GM18951 (cell line): ENCODE results near the gene ARFGAP1.

ENCODE experiments used
- POLR2A ChIP-seq: IDR thresholded peaks from 4 replicates; pipeline ENCODE4 v1.6.1; 2011; ENCODE audit warnings: mild to moderate bottlenecking; ENCODE audit not compliant: insufficient read length, insufficient read depth; ENCODE audit errors: extremely low read depth
- in situ Hi-C: fragments of 300-500 bp; cut with MboI; formaldehyde crosslinking; loops from one replicate; pipeline ENCODE4 v1.12.0; 2022; ENCODE audit warnings: low sequenced_read_pairs, mixed read lengths, inconsistent platforms; ENCODE audit not compliant: unreplicated experiment

Gene ARFGAP1

DNA sequence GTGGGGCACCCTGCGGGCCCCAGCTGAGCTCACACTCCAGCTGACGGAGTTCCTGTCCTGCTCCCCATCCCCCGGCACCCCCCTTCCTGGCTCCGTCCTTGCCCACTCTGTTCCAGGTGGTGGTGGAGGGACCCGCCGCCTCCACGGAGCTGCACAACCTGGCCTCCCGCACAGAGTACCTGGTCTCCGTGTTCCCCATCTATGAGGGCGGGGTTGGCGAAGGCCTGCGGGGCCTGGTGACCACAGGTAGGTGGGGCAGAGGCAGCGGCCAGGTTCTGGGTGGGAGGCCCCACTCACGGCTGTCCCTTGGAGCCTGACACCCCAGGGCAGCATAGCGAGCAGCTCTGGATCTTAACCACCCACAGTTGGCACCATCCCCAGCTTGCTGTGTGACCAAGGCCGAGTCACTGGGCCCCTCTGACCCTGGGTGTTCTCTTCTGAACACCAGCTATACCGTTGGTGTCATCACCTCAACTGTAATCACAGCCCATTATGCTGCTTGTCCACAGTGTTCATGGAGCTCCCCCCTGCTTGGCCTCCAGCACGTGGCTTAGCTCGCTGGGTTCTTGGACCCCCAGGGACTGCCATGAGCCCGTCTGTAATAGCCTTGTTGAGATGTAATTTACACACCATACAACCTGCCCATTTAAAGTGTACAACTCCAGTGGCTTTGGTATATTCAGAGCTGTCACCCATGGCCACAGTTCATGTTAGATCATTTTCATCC lies 37.8 kb downstream of the ARFGAP1 start:
- in situ Hi-C loops, result no loop called here
- TF ChIP-seq POLR2A, result no peak

DNA sequence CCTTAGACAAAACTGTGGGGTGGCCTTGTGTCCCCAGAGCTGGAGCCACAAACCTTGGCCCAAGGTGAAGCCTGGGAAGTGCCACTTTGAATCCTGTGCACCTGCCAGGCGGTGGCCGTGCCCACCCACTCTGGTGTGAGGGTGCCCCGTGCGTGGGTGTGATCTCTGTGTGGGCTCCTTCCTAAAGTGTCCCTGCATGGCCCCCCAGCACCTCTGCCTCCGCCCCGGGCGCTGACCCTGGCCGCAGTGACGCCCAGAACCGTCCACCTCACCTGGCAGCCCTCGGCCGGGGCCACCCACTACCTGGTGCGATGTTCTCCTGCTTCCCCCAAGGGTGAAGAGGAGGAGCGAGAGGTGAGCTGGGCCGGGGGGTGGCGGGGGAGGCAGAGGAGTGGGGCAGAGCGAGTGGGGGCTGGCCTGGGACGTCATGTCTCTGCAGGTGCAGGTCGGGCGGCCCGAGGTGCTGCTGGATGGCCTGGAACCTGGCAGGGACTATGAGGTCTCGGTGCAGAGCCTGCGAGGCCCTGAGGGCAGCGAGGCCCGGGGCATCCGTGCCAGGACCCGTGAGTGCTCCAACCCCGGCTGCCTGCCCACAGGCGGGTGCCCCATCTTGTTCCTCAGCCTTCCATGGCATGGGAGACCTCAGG lies 38.7 kb downstream of the ARFGAP1 start:
- in situ Hi-C loops, result no loop called here
- no peak for TF ChIP-seq POLR2A

- in situ Hi-C loops, result no loop called here
- no peak for TF ChIP-seq POLR2A
These were observed 39.2 kb downstream of the ARFGAP1 start for GRCh38 chr20:63311833-63312243.

DNA sequence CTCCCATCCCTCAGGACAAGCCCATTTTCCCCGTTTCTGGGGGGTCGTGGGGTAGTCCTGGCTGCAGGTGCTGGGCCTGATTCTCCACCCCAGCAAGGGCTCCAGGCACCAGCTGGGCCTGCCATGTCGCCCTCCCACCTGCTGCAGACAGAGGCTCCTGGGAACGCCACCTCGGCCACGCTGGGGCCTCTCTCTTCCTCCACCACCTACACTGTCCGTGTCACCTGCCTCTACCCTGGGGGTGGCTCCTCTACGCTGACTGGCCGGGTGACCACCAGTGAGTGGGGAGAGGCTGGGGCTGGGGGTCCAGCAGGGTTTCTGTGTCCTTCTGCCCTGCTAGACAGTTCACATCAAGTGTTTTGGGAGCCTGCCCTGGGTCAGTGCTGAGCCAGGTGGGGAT lies 39.7 kb downstream of the ARFGAP1 start:
- TF ChIP-seq POLR2A, result no peak
- in situ Hi-C loops, result no loop called here

- TF ChIP-seq POLR2A, result no peak
- in situ Hi-C loops, result no loop called here
These were observed 40.2 kb downstream of the ARFGAP1 start for GRCh38 chr20:63312690-63313348.

DNA sequence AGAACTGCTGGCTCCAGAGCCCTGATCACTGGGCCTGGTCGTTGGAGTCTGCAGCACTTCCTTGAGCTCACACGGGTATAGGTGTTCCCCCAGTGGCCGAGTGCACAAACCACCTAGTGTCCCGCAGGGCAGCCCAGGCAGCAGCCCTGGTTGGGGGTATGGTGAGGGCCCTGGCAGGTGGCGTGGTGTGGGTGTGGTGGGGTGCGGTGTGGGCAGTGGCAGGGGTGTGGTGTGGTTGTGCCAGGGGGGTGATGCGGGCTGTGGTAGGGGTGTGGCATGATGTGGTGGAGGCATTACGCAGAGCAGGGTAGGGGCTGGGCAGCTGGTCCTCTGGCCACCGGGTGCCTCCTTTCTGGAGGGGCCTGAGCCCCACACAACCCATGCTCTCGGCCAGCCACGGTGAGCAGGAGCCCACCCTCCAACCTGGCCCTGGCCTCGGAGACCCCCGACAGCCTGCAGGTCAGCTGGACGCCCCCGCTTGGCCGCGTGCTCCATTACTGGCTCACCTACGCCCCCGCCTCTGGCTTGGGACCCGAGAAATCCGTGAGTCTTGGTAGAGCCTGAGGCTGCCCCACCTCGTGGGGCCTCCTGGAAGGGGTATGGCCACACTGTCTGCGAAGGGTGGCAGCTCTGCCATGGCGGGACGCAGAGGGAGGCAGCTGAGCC lies 40.9 kb downstream of the ARFGAP1 start:
- TF ChIP-seq POLR2A, result no peak
- in situ Hi-C loops, result no loop called here

DNA sequence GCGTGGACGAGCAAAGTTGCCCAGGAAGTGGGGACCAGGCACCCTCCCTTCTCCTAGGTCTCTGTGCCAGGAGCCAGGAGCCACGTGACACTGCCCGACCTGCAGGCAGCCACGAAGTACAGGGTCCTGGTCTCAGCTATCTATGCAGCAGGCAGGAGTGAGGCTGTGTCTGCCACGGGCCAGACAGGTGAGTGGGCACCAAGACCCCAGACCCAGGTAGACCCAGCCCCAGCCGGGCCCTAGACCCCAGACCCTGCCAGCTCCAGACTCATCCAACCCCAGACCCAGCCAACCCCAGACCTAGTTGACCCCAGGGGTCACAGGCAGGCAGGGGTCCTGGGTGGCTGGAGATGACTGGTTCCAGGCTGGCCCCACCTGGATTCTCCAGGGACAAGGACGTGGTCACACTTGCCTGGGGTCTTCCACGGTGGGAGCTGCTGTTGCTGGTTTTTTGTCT lies 41.4 kb downstream of the ARFGAP1 start:
- in situ Hi-C loops, result no loop called here
- TF ChIP-seq POLR2A, result no peak

DNA sequence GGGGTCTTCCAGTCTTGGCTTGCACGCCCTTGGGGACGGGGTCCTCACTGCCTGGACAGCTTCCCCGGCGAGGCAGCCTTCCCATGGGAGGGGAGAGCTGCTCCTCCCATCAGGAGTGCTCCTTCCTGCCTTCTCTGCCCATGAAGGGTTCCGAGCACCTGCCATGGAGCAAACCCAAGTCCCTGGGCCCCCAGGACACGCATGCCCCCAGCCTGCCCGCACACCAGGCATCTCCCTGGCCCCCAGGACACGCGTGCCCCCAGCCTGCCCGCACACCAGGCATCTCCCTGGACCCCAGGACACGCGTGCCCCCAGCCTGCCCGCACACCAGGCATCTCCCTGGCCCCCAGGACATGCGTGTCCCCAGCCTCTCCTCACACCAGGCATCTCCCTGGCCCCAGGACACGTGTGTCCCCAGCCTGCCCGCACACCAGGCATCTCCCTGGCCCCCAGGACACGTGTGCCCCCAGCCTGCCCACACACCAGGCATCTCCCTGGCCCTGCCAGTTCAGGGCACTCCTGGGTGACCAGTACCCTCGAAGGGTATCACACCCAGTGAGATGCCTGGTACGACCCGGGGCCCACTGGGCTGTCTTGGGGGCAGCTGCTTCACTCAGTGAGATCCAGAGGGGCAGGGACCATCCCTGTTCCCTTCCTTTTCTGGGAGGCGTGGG lies 42.1 kb downstream of the ARFGAP1 start:
- no peak for TF ChIP-seq POLR2A
- in situ Hi-C loops, result no loop called here

DNA sequence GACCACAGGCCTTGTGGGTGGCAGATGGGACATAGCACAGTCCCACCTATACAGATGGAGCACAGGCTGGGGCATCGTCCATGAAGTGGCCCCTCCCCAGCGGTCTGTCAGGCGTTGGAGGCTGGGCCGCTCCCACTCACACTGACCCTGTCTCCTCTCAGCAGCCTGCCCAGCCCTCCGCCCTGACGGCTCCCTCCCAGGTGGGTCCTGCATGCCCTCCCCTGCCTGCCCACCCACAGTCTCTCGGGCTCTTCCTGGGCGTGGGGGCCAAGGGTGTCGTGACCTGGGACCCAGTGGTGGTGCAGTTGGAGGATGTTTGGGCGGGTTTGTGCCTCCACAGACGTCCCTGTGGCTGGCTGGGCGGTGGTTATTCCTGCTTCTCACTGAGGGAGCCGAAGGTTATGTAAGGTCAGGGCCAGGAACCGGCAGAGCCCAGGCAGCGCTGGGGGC lies 42.7 kb downstream of the ARFGAP1 start:
- in situ Hi-C loops, result no loop called here
- TF ChIP-seq POLR2A, result no peak

GRCh38 chr20:63315731-63316491 lies 43.3 kb downstream of the ARFGAP1 start:
- in situ Hi-C loops, result no loop called here
- TF ChIP-seq POLR2A, result no peak

GRCh38 chr20:63316502-63316921 lies 43.9 kb downstream of the ARFGAP1 start:
- in situ Hi-C loops, result no loop called here
- TF ChIP-seq POLR2A, result no peak

- in situ Hi-C loops, result no loop called here
- TF ChIP-seq POLR2A, result no peak
These were observed 44.4 kb downstream of the ARFGAP1 start for GRCh38 chr20:63317061-63317460.

DNA sequence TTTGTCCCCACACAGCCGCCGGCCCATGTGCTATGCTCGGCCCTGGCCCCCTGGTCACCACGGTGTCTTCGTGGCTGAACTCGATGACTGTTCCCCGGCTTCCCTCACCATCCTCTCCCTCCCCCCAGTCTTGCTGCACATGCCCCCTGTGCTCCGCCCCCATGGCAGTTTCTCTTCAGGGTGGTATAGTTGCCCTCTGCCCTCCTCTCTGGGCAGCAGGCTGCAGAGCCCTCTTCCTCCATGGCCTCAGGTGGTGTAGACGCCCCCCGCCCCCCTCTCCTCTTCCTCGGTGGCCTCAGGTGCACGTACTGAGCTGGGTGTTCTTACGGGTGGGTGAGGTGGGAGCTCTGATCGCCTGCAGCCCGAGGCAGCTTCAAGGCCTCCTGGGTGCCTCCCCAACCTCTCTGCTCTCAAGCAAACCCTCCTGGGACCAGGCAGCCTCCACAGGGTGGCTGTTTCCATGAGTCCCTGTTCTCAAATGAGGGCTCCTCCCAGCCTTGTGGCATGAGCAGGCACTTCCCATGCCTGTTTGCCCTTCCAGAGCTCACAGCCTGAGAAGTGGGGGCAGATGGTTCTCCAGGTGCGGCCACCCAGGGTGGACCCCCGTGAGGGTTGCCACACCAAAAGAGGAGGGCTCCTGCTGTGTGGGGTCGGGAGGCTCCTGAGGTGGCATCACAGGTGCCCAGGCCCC lies 45.1 kb downstream of the ARFGAP1 start:
- in situ Hi-C loops, result no loop called here
- TF ChIP-seq POLR2A, result no peak
